HG03103 (cell line): ENCODE data around the gene CDH12.
"Not testable (repeated sequence)": the region's sequence is repeated elsewhere in the genome, so short reads cannot be mapped to it uniquely, and the experiment has no call there.

ENCODE experiments used
- ATAC-seq: cut with Tn5 transposase; IDR thresholded peaks from one replicate; pipeline ENCODE4 v1.9.1; 2021; ENCODE audit warnings: low read depth; ENCODE audit not compliant: unreplicated experiment

CDH12 gene

DNA sequence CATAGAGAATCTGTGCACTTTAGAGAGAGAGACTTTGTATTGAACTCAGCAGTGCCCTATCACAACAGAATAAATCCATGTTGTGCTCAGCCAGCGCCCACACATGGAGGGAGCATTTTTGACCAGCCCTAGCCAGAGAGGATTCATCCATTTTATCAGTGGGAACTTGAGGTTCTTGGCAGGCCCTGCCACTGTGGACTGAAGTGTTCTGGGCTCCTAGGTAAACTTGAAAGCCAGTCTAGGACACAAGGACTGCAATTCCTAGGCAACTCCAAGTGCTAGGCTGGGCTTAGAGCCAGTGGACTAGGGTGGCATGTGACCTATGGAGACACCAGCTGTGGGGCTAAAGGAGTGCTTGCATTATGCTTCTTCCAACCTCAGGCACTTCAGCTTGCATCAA is 523.5 kb downstream of the CDH12 start:
- no peak for ATAC-seq

DNA sequence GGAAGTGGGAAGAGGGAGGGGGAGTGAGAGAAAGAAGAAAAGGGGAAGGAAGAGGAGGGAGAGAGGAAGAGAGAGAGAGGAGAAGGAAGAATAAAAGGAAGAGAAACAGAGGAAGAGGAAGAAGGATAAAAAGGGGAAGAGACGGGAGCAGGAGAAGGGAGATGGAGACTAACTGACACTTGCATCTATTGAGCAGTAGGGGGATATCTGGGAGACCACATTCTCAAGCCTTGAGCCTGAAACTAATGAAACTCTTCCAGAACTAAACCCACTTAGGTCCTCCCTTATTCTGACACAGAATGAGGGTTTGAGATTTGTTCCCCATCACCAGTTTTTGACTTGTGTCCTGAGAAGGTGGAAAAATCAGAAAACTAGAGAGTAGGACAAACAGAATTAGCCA is 533.3 kb downstream of the CDH12 start:
- no peak for ATAC-seq

GRCh38 chr5:22316294-22316693 is 536.9 kb downstream of the CDH12 start:
- ATAC-seq, result no peak

DNA sequence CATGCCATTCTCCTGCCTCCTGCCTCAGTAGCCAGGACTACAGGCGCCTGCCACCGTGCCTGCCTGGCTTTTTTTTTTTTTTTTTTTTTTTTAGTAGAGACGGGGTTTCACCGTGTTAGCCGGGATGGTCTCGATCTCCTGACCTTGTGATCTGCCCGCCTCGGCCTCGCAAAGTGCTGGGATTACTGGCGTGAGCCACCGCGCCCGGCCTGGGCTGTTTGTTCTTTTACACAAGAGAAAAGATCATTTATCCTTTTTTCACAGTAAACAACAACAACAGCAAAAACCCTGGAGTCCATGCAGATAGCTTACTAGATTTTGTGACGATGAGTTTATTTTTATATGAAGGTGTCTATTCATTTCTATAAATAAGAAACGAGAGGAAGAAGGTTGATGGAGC is 538.1 kb downstream of the CDH12 start:
- not testable (repeated sequence) for ATAC-seq

GRCh38 chr5:22314548-22314947 is 538.6 kb downstream of the CDH12 start:
- ATAC-seq, result no peak

GRCh38 chr5:22306011-22306410 is 547.1 kb downstream of the CDH12 start:
- no peak for ATAC-seq

DNA sequence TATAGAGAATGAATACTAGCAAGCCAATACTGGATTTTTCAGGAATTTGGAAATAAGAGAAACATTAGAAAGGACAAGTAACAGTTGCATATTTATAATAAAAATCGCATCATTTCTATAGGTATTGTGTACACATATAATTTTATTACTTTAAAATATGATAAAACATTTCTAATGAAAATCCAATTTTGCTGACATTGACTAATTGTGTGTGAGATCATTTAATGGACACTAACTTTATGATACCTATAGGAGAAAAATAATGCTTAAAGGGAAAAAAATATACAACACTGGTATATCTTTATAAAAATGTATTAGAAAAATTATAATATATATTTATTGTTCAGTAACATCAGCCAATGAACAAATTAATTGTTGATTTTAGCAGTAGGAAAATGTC is 557.3 kb downstream of the CDH12 start:
- ATAC-seq, result no peak

DNA sequence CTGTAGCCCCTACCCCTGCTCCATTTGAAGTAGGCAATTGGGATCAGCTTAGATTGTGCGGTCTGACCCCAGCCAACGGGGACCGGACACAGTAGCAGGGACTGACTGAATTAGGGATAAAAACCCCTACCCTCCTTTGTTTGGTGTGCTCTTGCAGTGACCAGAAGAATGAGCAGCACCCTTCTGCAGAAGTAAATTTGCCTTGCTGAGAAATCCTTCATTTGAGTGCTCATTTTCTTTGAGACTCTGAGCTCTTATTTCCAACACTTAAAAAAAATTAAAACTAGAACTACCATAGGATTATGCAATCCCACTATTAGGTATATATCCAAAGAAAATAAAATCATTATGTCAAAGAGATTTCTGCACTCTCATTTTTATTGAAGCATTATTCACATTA is 560.0 kb downstream of the CDH12 start:
- no peak for ATAC-seq

GRCh38 chr5:22278164-22278563 is 575.0 kb downstream of the CDH12 start:
- no peak for ATAC-seq

- ATAC-seq, result no peak
These were observed 576.1 kb downstream of the CDH12 start for GRCh38 chr5:22277006-22277405.

DNA sequence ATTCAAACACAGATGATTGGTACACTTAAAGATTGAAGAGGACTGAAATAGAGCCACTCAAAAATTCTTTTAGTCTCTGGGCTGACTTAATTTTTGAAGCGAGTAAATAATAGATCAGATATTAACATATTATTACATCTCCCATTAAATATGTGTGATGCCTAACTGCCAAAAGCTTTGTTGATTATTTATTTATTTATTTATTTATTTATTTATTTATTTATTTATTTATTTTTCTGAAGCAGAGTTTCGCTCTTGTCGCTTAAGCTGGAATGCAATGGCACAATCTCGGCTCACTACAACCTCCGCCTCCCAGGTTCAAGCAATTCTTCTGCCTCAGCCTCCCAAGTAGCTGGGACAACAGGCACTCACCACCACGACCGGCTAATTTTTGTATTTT is 587.3 kb downstream of the CDH12 start:
- not testable (repeated sequence) for ATAC-seq

GRCh38 chr5:22258139-22258538 is 595.0 kb downstream of the CDH12 start:
- no peak for ATAC-seq

DNA sequence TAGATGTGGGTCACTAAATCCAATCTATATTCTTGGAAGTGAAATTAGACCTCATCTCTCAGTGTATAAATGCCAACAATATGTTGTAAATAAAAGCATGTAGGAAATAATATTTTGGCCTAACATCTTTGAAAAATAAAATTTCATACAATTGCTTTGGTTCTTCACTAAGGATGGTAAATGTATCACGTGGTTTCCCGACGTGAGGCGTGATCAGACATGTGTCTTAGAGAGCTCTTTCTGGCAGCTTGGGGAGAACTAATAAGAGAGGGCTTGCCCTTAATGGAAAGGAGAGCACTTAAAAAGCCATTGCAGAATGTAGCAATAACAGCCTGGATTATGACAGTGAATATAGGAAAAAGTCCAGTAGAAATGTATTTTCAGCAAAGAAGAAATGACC is 602.6 kb downstream of the CDH12 start:
- ATAC-seq, result no peak

GRCh38 chr5:22249209-22249729 is 603.9 kb downstream of the CDH12 start:
- no peak for ATAC-seq

- no peak for ATAC-seq
These were observed 607.4 kb downstream of the CDH12 start for GRCh38 chr5:22245770-22246169.

GRCh38 chr5:22242532-22242931 is 610.6 kb downstream of the CDH12 start:
- no peak for ATAC-seq

DNA sequence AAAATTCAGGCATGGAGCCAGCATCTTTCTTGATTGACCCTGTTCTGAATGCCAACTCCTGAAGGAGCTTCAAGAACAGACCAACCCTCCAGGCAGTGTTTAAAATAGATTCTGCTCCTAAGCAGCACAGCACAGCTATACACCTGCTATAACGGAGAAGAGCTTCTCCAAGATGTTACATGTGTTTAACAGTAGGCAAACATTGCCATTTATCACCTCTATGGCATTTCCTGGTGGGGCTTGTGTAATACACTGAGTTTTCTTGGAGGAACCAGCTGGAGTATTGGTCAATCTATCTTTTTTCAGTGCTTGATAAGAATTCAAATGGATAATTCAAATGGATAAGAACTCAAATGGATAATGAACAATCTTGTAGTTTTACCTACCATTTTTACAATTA is 615.1 kb downstream of the CDH12 start:
- ATAC-seq, result no peak

GRCh38 chr5:22226423-22226822 is 626.7 kb downstream of the CDH12 start:
- no peak for ATAC-seq

- no peak for ATAC-seq
These were observed 630.1 kb downstream of the CDH12 start for GRCh38 chr5:22223079-22223478.

GRCh38 chr5:22213703-22214495 is 639.2 kb downstream of the CDH12 start:
- not testable (repeated sequence) for ATAC-seq

DNA sequence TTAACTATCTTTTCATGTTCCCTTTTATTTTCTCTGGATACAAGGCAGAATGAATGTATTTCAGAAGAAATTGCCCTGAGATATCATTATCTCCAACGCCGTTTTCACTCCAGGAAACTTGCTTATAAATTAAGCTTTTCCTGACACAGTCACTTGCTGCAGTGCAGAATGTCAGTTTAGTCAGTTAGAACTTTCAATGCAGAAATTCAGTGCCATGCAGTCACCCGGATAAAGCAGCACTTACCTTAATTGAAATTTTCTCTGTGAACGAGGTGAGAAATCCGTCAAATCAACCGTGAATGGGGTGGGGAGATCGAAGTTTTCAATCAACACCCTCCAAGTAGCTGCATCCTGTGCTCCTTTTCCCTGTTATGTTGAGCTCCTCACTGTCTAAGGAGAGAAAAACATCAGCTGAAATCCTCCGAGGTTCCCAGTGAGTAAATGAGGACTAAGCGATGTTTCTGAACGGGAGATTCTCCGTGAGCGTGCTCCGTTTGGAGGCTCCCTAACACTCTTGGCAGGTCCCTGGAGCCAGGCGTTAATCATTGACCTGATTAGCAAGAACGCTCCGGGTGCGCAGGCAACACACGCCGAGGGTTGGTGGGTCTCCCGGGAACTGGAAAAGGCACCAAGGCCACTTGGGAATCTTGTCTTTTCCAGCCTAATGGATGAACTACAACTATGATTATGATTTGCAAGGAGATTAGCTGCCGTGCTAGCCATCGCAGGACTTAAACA is 640.7 kb downstream of the CDH12 start:
- not testable (repeated sequence) for ATAC-seq

DNA sequence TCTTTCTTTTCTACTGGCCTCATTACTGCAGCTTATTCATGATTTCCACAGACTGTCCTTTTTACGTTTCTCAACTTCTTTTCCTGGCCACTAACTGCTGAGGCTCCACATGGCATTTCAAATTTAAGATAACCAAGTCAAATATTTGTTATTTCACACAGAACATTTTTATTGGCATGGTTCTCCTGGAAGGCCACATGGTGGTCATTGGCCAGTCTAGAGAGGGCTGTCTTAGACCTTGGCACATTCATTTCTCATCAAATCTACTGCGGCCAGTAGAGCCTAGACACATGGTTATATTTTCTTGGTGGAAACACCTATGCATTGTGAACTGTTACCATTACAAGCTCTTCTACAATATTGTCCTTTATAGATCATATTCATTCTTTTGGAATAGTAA is 644.7 kb downstream of the CDH12 start:
- ATAC-seq, result not testable (repeated sequence)
